OCI-LY3 (cell line): Measurements from ENCODE around the gene DUOXA1.

ENCODE experiments used
- H2AFZ ChIP-seq: fragments of 200-600, 300-600 bp; shearing (Covaris generic); 2 replicates; pipeline ENCODE4 v1.6.0; 2014; ENCODE audit warnings: antibody characterized with exemption, low read depth, low read length
- H3K27ac ChIP-seq: fragments of 200-600, 300-600 bp; sonication (generic); 2 replicates; pipeline ENCODE4 v1.5.1; 2014; ENCODE audit warnings: mild to moderate bottlenecking, low read length, moderate library complexity, mixed read lengths
- H3K27me3 ChIP-seq: fragments of 200-600, 300-600 bp; sonication (generic); 2 replicates; pipeline ENCODE4 v1.6.1; 2014; ENCODE audit warnings: low read depth, low read length, mixed read lengths
- H3K36me3 ChIP-seq: fragments of 200-600, 300-600 bp; sonication (generic); replicated peaks from 2 replicates; pipeline ENCODE3; 2014; ENCODE audit warnings: low read depth, low read length, mixed read lengths
- H3K4me1 ChIP-seq: fragments of 300-600, 200-600 bp; sonication (generic); 2 replicates; pipeline ENCODE4 v1.6.1; 2014; ENCODE audit warnings: low read length, mixed read lengths
- H3K4me2 ChIP-seq: fragments of 200-600, 300-600 bp; sonication (generic); 2 replicates; pipeline ENCODE4 v1.6.1; 2014; ENCODE audit warnings: low read length, mixed read lengths
- H3K4me3 ChIP-seq: fragments of 300-600, 200-600 bp; sonication (generic); 2 replicates; pipeline ENCODE4 v1.5.1; 2014; ENCODE audit warnings: antibody characterized with exemption, mild to moderate bottlenecking, low read length, moderate library complexity
- H3K79me2 ChIP-seq: fragments of 300-600, 200-600 bp; shearing (Covaris generic); 2 replicates; pipeline ENCODE4 v1.6.1; 2014; ENCODE audit warnings: mild to moderate bottlenecking, low read length, mixed read lengths
- H3K9ac ChIP-seq: fragments of 300-600, 200-600 bp; shearing (Covaris generic); 2 replicates; pipeline ENCODE4 v1.6.0; 2014; ENCODE audit warnings: mild to moderate bottlenecking, low read length, moderate library complexity
- H3K9me3 ChIP-seq: fragments of 200-600, 300-600 bp; shearing (Covaris generic); 2 replicates; pipeline ENCODE4 v1.6.1; 2014; ENCODE audit warnings: low read length, mixed read lengths; ENCODE audit not compliant: insufficient read depth
- H4K20me1 ChIP-seq: fragments of 200-600, 300-600 bp; sonication (generic); 2 replicates; pipeline ENCODE4 v1.6.1; 2016; ENCODE audit warnings: low read length, mixed read lengths; ENCODE audit not compliant: insufficient read depth
- CTCF ChIP-seq: fragments of 200-600, 300-600 bp; sonication (generic); IDR thresholded peaks from 2 replicates; pipeline ENCODE4 v1.5.1; 2014; ENCODE audit warnings: antibody characterized with exemption, low read length, low read depth
- EZH2phosphoT487 ChIP-seq: fragments of 200-600 bp; shearing (Covaris generic); IDR thresholded peaks from 2 replicates; pipeline ENCODE4 v1.6.1; 2018; ENCODE audit warnings: antibody characterized with exemption, mixed run types, low read depth

Gene DUOXA1

GRCh38 chr15:45122719-45123118 lies 7.0 kb downstream of the DUOXA1 start:
- Histone ChIP-seq H4K20me1 (no peaks in the 10 kb centered on the region), H2AFZ (no peak overlapping the region), H3K4me1 (no peaks in the 10 kb centered on the region), H3K4me2 (no peak overlapping the region), H3K36me3 (no peaks in the 10 kb centered on the region), H3K9ac (no peak overlapping the region), H3K27me3 (peaks cover 34% of the 10 kb centered on the region), H3K27ac (no peak overlapping the region), H3K9me3 (no peaks in the 10 kb centered on the region), H3K79me2 (no peaks in the 10 kb centered on the region), H3K4me3 (no peak overlapping the region)
- TF ChIP-seq EZH2phosphoT487 = no peak
- no peak for TF ChIP-seq CTCF

GRCh38 chr15:45121706-45122417 lies 7.8 kb downstream of the DUOXA1 start:
- no peak overlapping the region for H3K9ac ChIP-seq
- no peak overlapping the region for H3K4me2 ChIP-seq
- no peaks in the 10 kb centered on the region for H3K36me3 ChIP-seq
- H3K27ac ChIP-seq = no peak overlapping the region
- no peak for TF ChIP-seq CTCF
- no peak for TF ChIP-seq EZH2phosphoT487
- no peaks in the 10 kb centered on the region for H3K4me1 ChIP-seq
- peaks cover 34% of the 10 kb centered on the region for H3K27me3 ChIP-seq
- no peaks in the 10 kb centered on the region for H3K9me3 ChIP-seq
- no peak overlapping the region for H2AFZ ChIP-seq
- no peaks in the 10 kb centered on the region for H4K20me1 ChIP-seq
- H3K79me2 ChIP-seq = no peaks in the 10 kb centered on the region
- H3K4me3 ChIP-seq = no peak overlapping the region

- no peaks in the 10 kb centered on the region for H3K4me1 ChIP-seq
- no peaks in the 10 kb centered on the region for H4K20me1 ChIP-seq
- no peaks in the 10 kb centered on the region for H3K36me3 ChIP-seq
- no peak overlapping the region for H3K27ac ChIP-seq
- peaks cover 29% of the 10 kb centered on the region for H3K27me3 ChIP-seq
- H3K79me2 ChIP-seq = no peaks in the 10 kb centered on the region
- TF ChIP-seq EZH2phosphoT487 (no peak), CTCF (no peak)
- no peak overlapping the region for H3K4me2 ChIP-seq
- no peak overlapping the region for H3K9ac ChIP-seq
- no peak overlapping the region for H3K4me3 ChIP-seq
- no peaks in the 10 kb centered on the region for H3K9me3 ChIP-seq
- H2AFZ ChIP-seq = no peak overlapping the region
Measured at GRCh38 chr15:45121020-45121419, 8.7 kb downstream of the DUOXA1 start.

- Histone ChIP-seq H3K27ac (no peak overlapping the region), H2AFZ (no peak overlapping the region), H3K4me2 (no peak overlapping the region), H3K36me3 (no peaks in the 10 kb centered on the region), H3K4me1 (no peaks in the 10 kb centered on the region), H4K20me1 (no peaks in the 10 kb centered on the region), H3K79me2 (no peaks in the 10 kb centered on the region), H3K27me3 (peaks cover 22% of the 10 kb centered on the region), H3K4me3 (no peak overlapping the region), H3K9me3 (no peaks in the 10 kb centered on the region), H3K9ac (no peak overlapping the region)
- TF ChIP-seq CTCF = no peak
- TF ChIP-seq EZH2phosphoT487 = no peak
Measured at GRCh38 chr15:45120081-45120972, 9.4 kb downstream of the DUOXA1 start.
